ENCODE results near the gene PLD3.
A peak's percentile ranks its signal among the peaks of the same experiment; 100 is the strongest.
"Not testable (repeated sequence)": the region's sequence is repeated elsewhere in the genome, so short reads cannot be mapped to it uniquely, and the experiment has no call there.

PLD3 gene

DNA sequence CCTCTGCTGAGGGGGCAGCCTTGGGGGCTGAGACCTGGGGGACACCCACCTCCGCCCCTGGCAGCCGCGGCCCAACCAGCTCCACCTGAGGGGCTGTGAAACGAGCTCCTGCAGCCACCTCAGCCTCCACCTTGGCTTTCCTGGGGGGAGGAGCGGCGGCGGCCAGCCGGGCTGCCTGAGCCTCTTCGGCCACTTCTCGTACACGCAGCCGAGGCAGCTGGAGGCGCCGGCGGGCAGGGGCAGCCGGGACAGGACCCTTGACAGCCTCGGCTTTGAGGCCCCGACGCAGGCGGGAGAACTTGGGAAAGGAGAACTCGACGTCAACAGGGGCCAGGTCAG is 49.0 kb downstream of the PLD3 start:
- no peak overlapping the region for H3K4me3 ChIP-seq (ENCODE audit: low read depth in 1 of 2, low read length in 2 of 2)
- no peaks in the 10 kb centered on the region for H3K36me3 ChIP-seq (ENCODE audit: control insufficient read depth in 1 of 2, insufficient read depth in 2 of 2, low read length in 2 of 2)
- no peak overlapping the region for H3K9ac ChIP-seq (ENCODE audit: low read depth in 1 of 2, low read length in 2 of 2)
- no peak overlapping the region for H3K27ac ChIP-seq (ENCODE audit: low read depth, low read length)
- no peaks in the 10 kb centered on the region for H3K27me3 ChIP-seq (ENCODE audit: control insufficient read depth in 1 of 2, insufficient read depth in 2 of 2, low read length in 2 of 2)
- peaks cover 2 to 4% of the 10 kb centered on the region in 2 donors for H3K4me1 ChIP-seq (ENCODE audit: control insufficient read depth in 1 of 2, insufficient read depth in 2 of 2, low read length in 2 of 2)
- no peaks in the 10 kb centered on the region for H3K9me3 ChIP-seq (ENCODE audit: control insufficient read depth in 1 of 2, low read length in 2 of 2)

DNA sequence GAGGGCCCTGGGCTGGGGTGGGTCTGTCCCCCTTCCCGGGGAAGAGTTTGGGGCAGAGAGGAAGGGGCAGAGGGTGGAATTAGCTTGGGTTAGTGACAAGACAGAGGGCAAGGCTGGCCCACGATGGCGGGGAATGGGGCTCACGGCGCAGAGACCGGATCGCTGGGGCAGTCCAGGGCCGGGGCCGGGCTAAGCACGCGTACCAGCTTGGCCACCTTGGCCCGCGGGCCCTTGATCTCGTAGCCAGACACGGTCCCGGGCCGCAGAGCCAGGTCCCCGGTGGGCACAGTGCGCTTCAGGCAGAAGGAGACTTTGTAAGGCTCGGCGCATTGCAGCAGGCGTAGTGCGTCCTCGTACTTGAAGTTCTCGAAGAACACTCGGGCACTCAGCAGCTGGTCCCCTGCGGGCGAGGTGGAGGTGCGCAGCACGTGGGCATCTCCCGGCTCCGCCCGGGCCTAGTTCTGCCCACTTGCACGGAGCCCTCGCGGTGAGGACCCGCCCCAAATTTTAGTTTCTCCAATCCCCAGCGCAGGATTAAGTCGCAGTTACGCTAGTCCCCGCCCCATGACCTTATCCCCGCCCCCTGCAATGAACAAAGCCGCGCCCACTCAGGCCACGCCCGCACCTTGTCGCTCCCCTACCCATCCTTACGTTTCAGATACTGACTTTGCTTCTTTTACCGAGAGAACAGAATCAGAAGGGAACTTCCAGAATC is 50.1 kb downstream of the PLD3 start:
- no peaks in the 10 kb centered on the region for H3K27me3 ChIP-seq (ENCODE audit: control insufficient read depth in 1 of 2, insufficient read depth in 2 of 2, low read length in 2 of 2)
- H3K4me1 ChIP-seq (ENCODE audit: control insufficient read depth in 1 of 2, insufficient read depth in 2 of 2, low read length in 2 of 2): peaks cover 4 to 7% of the 10 kb centered on the region in 2 donors
- H3K9me3 ChIP-seq (ENCODE audit: control insufficient read depth in 1 of 2, low read length in 2 of 2): no peaks in the 10 kb centered on the region
- no peak overlapping the region for H3K9ac ChIP-seq (ENCODE audit: low read depth in 1 of 2, low read length in 2 of 2)
- H3K27ac ChIP-seq (ENCODE audit: low read depth, low read length): no peak overlapping the region
- H3K36me3 ChIP-seq (ENCODE audit: control insufficient read depth in 1 of 2, insufficient read depth in 2 of 2, low read length in 2 of 2): no peaks in the 10 kb centered on the region
- H3K4me3 ChIP-seq (ENCODE audit: low read depth in 1 of 2, low read length in 2 of 2): no peak overlapping the region

- H3K27me3 ChIP-seq (ENCODE audit: control insufficient read depth in 1 of 2, insufficient read depth in 2 of 2, low read length in 2 of 2): no peaks in the 10 kb centered on the region
- peaks cover 4 to 7% of the 10 kb centered on the region in 2 donors for H3K4me1 ChIP-seq (ENCODE audit: control insufficient read depth in 1 of 2, insufficient read depth in 2 of 2, low read length in 2 of 2)
- H3K27ac ChIP-seq (ENCODE audit: low read depth, low read length): no peak overlapping the region
- no peak overlapping the region for H3K4me3 ChIP-seq (ENCODE audit: low read depth in 1 of 2, low read length in 2 of 2)
- H3K9ac ChIP-seq (ENCODE audit: low read depth in 1 of 2, low read length in 2 of 2): no peak overlapping the region
- no peaks in the 10 kb centered on the region for H3K9me3 ChIP-seq (ENCODE audit: control insufficient read depth in 1 of 2, low read length in 2 of 2)
- H3K36me3 ChIP-seq (ENCODE audit: control insufficient read depth in 1 of 2, insufficient read depth in 2 of 2, low read length in 2 of 2): no peaks in the 10 kb centered on the region
Measured at GRCh38 chr19:40400559-40400958, 52.1 kb downstream of the PLD3 start.

GRCh38 chr19:40403262-40403984 is 54.9 kb downstream of the PLD3 start:
- Histone ChIP-seq H3K4me1 (ENCODE audit: control insufficient read depth in 1 of 2, insufficient read depth in 2 of 2, low read length in 2 of 2) (peaks cover 4 to 11% of the 10 kb centered on the region in 2 donors), H3K9me3 (ENCODE audit: control insufficient read depth in 1 of 2, low read length in 2 of 2) (no peaks in the 10 kb centered on the region), H3K4me3 (ENCODE audit: low read depth in 1 of 2, low read length in 2 of 2) (peak overlapping the region; percentile 62 to 70), H3K9ac (ENCODE audit: low read depth in 1 of 2, low read length in 2 of 2) (peak overlapping the region; percentile 43 to 48), H3K36me3 (ENCODE audit: control insufficient read depth in 1 of 2, insufficient read depth in 2 of 2, low read length in 2 of 2) (no peaks in the 10 kb centered on the region), H3K27me3 (ENCODE audit: control insufficient read depth in 1 of 2, insufficient read depth in 2 of 2, low read length in 2 of 2) (no peaks in the 10 kb centered on the region), H3K27ac (ENCODE audit: low read depth, low read length) (no peak overlapping the region)

- H3K4me3 ChIP-seq (ENCODE audit: low read depth in 1 of 2, low read length in 2 of 2): no peak overlapping the region
- no peaks in the 10 kb centered on the region for H3K27me3 ChIP-seq (ENCODE audit: control insufficient read depth in 1 of 2, insufficient read depth in 2 of 2, low read length in 2 of 2)
- peaks cover 0 to 8% of the 10 kb centered on the region in 2 donors for H3K4me1 ChIP-seq (ENCODE audit: control insufficient read depth in 1 of 2, insufficient read depth in 2 of 2, low read length in 2 of 2)
- H3K9ac ChIP-seq (ENCODE audit: low read depth in 1 of 2, low read length in 2 of 2): no peak overlapping the region
- no peaks in the 10 kb centered on the region for H3K9me3 ChIP-seq (ENCODE audit: control insufficient read depth in 1 of 2, low read length in 2 of 2)
- no peaks in the 10 kb centered on the region for H3K36me3 ChIP-seq (ENCODE audit: control insufficient read depth in 1 of 2, insufficient read depth in 2 of 2, low read length in 2 of 2)
- no peak overlapping the region for H3K27ac ChIP-seq (ENCODE audit: low read depth, low read length)
Measured at GRCh38 chr19:40407714-40408597, 59.5 kb downstream of the PLD3 start.

DNA sequence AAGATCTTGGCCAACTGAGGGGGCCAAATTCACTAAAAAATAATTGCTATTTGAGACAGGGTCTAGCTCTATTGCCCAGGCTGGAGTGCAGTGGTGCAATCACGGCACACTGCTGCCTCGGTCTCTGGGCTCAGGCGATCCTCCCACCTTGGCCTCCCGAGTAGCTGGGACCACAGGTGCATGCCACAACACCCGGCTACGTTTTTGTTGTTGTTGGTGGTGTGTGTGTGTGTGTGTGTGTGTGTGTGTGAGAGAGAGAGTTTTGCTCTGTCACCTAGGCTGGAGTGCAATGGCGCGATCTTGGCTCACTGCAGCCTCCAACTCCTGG is 60.1 kb downstream of the PLD3 start:
- H3K27me3 ChIP-seq (ENCODE audit: control insufficient read depth in 1 of 2, insufficient read depth in 2 of 2, low read length in 2 of 2); H3K36me3 ChIP-seq (ENCODE audit: control insufficient read depth in 1 of 2, insufficient read depth in 2 of 2, low read length in 2 of 2); H3K4me1 ChIP-seq (ENCODE audit: control insufficient read depth in 1 of 2, insufficient read depth in 2 of 2, low read length in 2 of 2); H3K4me3 ChIP-seq (ENCODE audit: low read depth in 1 of 2, low read length in 2 of 2); H3K9me3 ChIP-seq (ENCODE audit: control insufficient read depth in 1 of 2, low read length in 2 of 2); H3K27ac ChIP-seq (ENCODE audit: low read depth, low read length); H3K9ac ChIP-seq (ENCODE audit: low read depth in 1 of 2, low read length in 2 of 2): not testable (repeated sequence)

- Histone ChIP-seq H3K27ac (ENCODE audit: low read depth, low read length) (no peak overlapping the region), H3K4me3 (ENCODE audit: low read depth in 1 of 2, low read length in 2 of 2) (no peak overlapping the region), H3K9me3 (ENCODE audit: control insufficient read depth in 1 of 2, low read length in 2 of 2) (no peaks in the 10 kb centered on the region), H3K4me1 (ENCODE audit: control insufficient read depth in 1 of 2, insufficient read depth in 2 of 2, low read length in 2 of 2) (peaks cover 0 to 4% of the 10 kb centered on the region in 2 donors), H3K36me3 (ENCODE audit: control insufficient read depth in 1 of 2, insufficient read depth in 2 of 2, low read length in 2 of 2) (no peaks in the 10 kb centered on the region), H3K9ac (ENCODE audit: low read depth in 1 of 2, low read length in 2 of 2) (no peak overlapping the region), H3K27me3 (ENCODE audit: control insufficient read depth in 1 of 2, insufficient read depth in 2 of 2, low read length in 2 of 2) (no peaks in the 10 kb centered on the region)
Measured at GRCh38 chr19:40410030-40410389, 61.5 kb downstream of the PLD3 start.

- no peaks in the 10 kb centered on the region for H3K36me3 ChIP-seq (ENCODE audit: control insufficient read depth in 1 of 2, insufficient read depth in 2 of 2, low read length in 2 of 2)
- H3K9me3 ChIP-seq (ENCODE audit: control insufficient read depth in 1 of 2, low read length in 2 of 2): no peaks in the 10 kb centered on the region
- no peak overlapping the region for H3K9ac ChIP-seq (ENCODE audit: low read depth in 1 of 2, low read length in 2 of 2)
- H3K27me3 ChIP-seq (ENCODE audit: control insufficient read depth in 1 of 2, insufficient read depth in 2 of 2, low read length in 2 of 2): no peaks in the 10 kb centered on the region
- H3K4me1 ChIP-seq (ENCODE audit: control insufficient read depth in 1 of 2, insufficient read depth in 2 of 2, low read length in 2 of 2): peaks cover 4 to 5% of the 10 kb centered on the region in 2 donors
- H3K4me3 ChIP-seq (ENCODE audit: low read depth in 1 of 2, low read length in 2 of 2): no peak overlapping the region
- no peak overlapping the region for H3K27ac ChIP-seq (ENCODE audit: low read depth, low read length)
Measured at GRCh38 chr19:40411125-40411842, 62.8 kb downstream of the PLD3 start.

GRCh38 chr19:40411958-40412499 is 63.5 kb downstream of the PLD3 start:
- no peak overlapping the region for H3K9ac ChIP-seq (ENCODE audit: low read depth in 1 of 2, low read length in 2 of 2)
- no peak overlapping the region for H3K27ac ChIP-seq (ENCODE audit: low read depth, low read length)
- no peaks in the 10 kb centered on the region for H3K36me3 ChIP-seq (ENCODE audit: control insufficient read depth in 1 of 2, insufficient read depth in 2 of 2, low read length in 2 of 2)
- no peaks in the 10 kb centered on the region for H3K27me3 ChIP-seq (ENCODE audit: control insufficient read depth in 1 of 2, insufficient read depth in 2 of 2, low read length in 2 of 2)
- no peak overlapping the region for H3K4me3 ChIP-seq (ENCODE audit: low read depth in 1 of 2, low read length in 2 of 2)
- no peaks in the 10 kb centered on the region for H3K9me3 ChIP-seq (ENCODE audit: control insufficient read depth in 1 of 2, low read length in 2 of 2)
- H3K4me1 ChIP-seq (ENCODE audit: control insufficient read depth in 1 of 2, insufficient read depth in 2 of 2, low read length in 2 of 2): peaks cover 8 to 9% of the 10 kb centered on the region in 2 donors

Measured in duodenal mucosa (tissue), 2 donors.